Rectal smooth muscle tissue (tissue), 1 donor: Measurements from ENCODE around the gene DMD.

Experiments
- H3K27ac ChIP-seq: one replicate; pipeline ENCODE4 v1.7.0; 2013; ENCODE audit warnings: low read depth, low read length, inconsistent platforms
- H3K27me3 ChIP-seq: one replicate; pipeline ENCODE4 v1.7.0; 2013; ENCODE audit warnings: low read length; ENCODE audit not compliant: control insufficient read depth, insufficient read depth
- H3K36me3 ChIP-seq: one replicate; pipeline ENCODE4 v1.7.0; 2013; ENCODE audit warnings: low read length; ENCODE audit not compliant: control insufficient read depth, insufficient read depth
- H3K4me1 ChIP-seq: one replicate; pipeline ENCODE4 v1.7.0; 2013; ENCODE audit warnings: low read length; ENCODE audit not compliant: control insufficient read depth, insufficient read depth
- H3K4me3 ChIP-seq: one replicate; pipeline ENCODE4 v1.7.0; 2013; ENCODE audit warnings: low read length
- H3K9ac ChIP-seq: one replicate; pipeline ENCODE4 v1.7.0; 2013; ENCODE audit warnings: low read length

Gene DMD

DNA sequence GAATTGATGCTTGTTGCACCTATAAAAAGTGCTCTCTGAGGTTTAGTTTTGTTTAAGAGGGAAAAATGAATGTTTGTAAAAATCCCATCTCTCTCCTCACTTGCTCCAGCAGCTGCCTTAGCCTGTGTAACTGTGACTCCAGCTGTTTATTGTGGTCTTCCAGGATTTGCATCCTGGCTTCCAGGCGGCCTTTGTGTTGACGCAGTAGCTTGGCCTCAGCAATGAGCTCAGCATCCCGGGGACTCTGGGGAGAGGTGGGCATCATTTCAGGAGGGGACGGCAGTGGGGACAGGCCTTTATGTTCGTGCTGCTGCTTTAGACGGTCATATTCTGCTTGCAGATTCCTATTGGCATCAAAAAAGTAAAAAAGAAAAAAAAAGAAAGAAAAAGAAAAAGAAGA lies 2064.2 kb downstream of the DMD start:
- Histone ChIP-seq H3K27me3 (no peaks in the 10 kb centered on the region), H3K27ac (no peak overlapping the region), H3K36me3 (no peaks in the 10 kb centered on the region), H3K9ac (no peak overlapping the region), H3K4me1 (no peaks in the 10 kb centered on the region), H3K4me3 (no peak overlapping the region)

DNA sequence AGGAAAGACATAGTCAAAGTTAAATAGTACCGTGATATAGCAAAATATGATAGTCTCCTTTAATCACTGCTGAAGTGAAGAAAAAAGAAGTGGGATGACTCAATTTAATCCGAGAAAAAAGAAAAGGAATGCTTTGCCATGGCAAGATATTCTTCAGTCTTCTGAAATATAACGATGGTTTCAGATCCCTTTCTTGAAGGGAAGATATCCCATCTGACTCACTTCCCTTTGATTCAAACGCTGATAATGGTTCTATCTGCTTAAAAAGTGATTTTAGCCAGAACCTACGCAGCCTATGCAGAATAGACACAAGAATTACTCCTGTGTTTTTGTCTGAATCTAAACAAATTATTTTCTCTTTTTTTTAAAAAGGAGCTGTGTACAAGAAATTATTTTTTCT lies 2071.4 kb downstream of the DMD start:
- Histone ChIP-seq H3K9ac (no peak overlapping the region), H3K4me3 (no peak overlapping the region), H3K27me3 (no peaks in the 10 kb centered on the region), H3K4me1 (no peaks in the 10 kb centered on the region), H3K36me3 (no peaks in the 10 kb centered on the region), H3K27ac (no peak overlapping the region)

DNA sequence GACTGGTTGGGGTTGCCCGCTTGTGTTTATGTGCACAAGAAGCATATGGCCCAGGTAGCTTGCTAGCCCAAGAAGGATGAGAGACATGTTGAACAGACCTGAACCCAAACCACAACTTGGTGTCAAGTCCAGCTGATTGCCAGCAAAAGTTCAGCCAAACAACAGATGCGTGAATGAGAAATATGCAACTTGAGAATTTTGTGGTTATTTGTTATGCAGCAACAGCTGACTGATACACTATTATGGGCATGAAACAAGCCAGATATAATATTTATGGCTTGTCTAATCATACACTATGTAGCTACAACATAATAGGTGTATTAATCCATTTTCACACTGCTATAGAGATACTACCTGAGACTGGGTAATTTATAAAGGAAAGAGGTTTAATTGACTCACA lies 2073.2 kb downstream of the DMD start:
- no peaks in the 10 kb centered on the region for H3K4me1 ChIP-seq
- H3K27me3 ChIP-seq = no peaks in the 10 kb centered on the region
- no peak overlapping the region for H3K9ac ChIP-seq
- no peaks in the 10 kb centered on the region for H3K36me3 ChIP-seq
- no peak overlapping the region for H3K27ac ChIP-seq
- no peak overlapping the region for H3K4me3 ChIP-seq

DNA sequence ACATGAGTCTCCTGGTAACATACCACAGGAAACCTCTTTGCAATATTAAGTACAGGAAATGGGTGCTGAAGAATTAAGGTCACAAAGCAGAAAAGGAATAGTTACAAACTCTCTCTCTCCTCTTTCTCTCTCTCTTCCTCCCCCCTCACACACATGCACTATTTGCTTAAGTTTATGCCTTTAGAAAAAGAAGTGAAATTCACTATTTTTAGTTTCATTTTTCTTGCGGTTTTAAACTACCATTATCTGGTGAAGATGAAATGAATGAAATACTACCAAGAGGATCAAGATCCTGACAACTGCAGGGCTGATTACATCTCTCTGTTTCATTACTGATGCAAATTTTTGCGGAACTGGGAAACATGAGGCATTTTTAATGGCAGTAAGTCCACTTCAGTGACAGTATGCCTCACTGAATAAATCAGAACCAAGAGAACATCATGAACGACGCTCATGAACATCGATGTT lies 2075.2 kb downstream of the DMD start:
- H3K27me3 ChIP-seq = no peaks in the 10 kb centered on the region
- no peak overlapping the region for H3K9ac ChIP-seq
- no peak overlapping the region for H3K4me3 ChIP-seq
- no peaks in the 10 kb centered on the region for H3K4me1 ChIP-seq
- H3K36me3 ChIP-seq = no peaks in the 10 kb centered on the region
- no peak overlapping the region for H3K27ac ChIP-seq

DNA sequence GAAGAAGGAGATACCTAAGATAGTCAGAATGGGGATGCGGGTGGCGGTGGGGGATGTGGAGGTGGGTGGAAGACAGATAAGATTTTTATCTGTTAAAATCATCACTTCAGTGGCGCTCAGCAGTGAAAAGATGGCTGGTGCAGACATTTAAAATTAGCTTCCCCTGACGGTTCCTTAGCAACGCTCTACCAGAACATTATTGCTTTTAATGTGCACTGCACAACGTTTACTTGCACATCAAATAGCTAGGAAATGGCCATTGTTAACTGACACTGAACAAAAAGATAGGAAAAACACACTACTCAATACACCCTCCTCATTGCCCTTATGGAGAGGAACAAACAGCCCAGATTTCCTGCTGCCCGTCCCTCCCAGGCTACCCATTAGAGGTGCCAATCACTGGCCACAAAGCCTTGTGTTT lies 2078.5 kb downstream of the DMD start:
- Histone ChIP-seq H3K4me1 (no peaks in the 10 kb centered on the region), H3K27ac (no peak overlapping the region), H3K4me3 (no peak overlapping the region), H3K36me3 (no peaks in the 10 kb centered on the region), H3K27me3 (no peaks in the 10 kb centered on the region), H3K9ac (no peak overlapping the region)

DNA sequence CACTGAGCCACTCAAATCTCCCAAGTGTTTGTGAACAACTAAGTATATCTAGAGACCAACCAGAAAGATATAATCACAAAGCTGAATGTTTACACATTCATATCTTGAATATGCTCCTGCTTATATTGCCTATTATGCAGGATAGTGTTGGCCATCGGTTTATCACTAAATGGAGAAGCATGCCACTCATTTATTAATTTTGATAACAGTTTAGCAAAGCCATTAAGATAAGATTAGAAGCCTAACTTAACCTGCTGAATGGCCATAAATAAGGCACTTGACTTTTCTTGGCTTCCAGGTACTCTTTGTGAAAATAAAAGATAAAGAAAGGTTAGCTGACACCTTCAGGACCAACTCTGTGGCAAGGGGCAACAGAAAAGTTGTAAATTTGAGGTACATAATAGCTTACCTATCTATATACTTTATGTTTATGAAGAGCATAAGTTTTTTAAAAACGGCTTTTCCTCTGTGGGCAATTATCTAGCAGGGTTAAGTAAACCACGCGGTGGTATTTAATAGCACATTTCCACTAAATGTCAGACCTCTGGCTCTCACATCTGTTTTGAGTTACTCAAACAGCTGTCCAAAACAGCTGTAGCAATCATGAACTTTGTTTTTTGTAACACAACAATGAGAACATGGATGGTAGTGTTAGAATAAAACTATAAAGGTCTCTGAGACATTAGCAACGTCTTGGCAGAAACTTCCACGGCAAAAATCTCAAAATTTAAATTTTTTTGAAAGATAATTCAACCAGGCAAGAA lies 2080.7 kb downstream of the DMD start:
- H3K9ac ChIP-seq = no peak overlapping the region

DNA sequence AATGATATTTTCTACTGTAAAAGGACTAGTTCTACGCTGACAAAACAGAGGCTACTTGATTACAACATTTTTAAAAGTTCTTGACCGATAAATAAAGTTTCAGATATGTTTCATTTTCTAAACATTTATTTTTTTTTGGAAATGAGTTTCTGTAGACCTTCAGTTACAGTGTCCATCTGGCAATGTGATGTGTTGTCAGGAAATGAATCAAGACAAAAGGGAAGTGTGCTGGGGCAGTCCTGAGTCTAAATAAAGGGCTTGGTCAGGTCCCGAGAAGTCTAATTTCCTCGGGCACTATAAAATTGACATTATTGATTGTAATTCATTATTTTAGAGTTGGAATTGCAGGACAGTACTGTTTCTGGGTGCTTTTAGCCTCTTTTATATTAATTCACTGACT lies 2082.5 kb downstream of the DMD start:
- Histone ChIP-seq H3K4me1 (no peaks in the 10 kb centered on the region), H3K27ac (no peak overlapping the region), H3K9ac (no peak overlapping the region), H3K36me3 (no peaks in the 10 kb centered on the region), H3K27me3 (no peaks in the 10 kb centered on the region), H3K4me3 (no peak overlapping the region)

More for the DNA sequence above, 2080.7 kb downstream of the DMD start:
- H3K36me3 ChIP-seq = no peaks in the 10 kb centered on the region
- no peak overlapping the region for H3K27ac ChIP-seq
- H3K27me3 ChIP-seq = no peaks in the 10 kb centered on the region
- no peak overlapping the region for H3K4me3 ChIP-seq
- no peaks in the 10 kb centered on the region for H3K4me1 ChIP-seq

DNA sequence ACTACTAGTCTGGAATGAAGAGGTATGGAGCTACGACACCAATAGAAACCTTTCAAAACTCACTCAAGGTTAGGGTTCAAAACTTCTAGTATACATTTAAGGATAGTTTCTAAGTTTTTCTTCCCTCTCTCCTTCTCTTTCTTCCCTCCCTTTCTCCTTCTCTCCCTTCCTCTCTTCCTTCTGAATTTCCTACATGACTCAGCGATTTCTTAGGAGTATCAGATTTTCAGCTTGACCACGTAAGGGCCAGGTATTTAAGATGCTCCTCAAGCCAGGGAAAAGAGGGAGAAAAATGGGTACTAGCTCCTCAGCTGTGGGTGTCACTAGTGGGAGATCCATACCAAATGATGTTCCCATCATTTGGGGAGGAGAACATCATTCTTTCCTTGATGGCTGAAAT lies 2083.6 kb downstream of the DMD start:
- Histone ChIP-seq H3K27ac (no peak overlapping the region), H3K9ac (no peak overlapping the region), H3K36me3 (no peaks in the 10 kb centered on the region), H3K4me3 (no peak overlapping the region), H3K27me3 (no peaks in the 10 kb centered on the region), H3K4me1 (no peaks in the 10 kb centered on the region)

DNA sequence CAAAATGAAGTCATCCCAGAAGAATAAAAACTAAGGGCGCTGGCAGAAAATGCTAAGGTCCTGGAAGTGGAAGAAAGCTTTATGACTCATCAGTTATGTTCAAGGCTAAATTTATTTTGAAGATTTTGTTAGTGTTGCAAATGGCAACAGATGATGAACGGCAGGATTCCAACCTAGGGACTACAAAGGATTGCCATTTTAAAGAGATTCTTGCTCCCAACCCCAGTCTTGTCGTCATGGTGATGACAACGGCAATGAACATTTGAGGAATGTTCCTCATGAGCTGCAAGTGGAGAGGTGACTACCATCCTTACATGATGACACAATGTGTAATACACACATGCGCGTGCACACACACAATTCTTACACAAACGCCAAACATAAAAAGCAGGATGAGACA lies 2085.1 kb downstream of the DMD start:
- Histone ChIP-seq H3K27me3 (no peaks in the 10 kb centered on the region), H3K9ac (no peak overlapping the region), H3K27ac (no peak overlapping the region), H3K36me3 (no peaks in the 10 kb centered on the region), H3K4me3 (no peak overlapping the region), H3K4me1 (no peaks in the 10 kb centered on the region)

DNA sequence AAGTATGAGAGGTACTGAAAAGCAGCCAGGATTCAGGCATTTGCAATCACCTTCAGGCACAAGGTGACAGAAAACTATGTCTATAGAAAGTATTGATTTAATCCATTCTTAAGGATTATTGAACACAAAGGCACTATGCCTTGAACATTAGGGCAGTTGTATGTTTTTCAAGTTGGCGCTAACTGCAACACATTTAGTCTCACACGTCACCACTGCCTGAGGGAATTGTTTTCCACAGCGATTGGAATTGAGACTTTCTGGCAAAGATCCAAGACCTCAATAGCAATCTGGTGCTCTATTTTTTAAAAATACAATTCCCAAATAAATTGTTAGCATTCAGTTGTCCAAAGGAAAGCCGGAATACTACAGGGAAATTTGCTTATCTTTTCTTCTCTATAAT lies 2086.8 kb downstream of the DMD start:
- Histone ChIP-seq H3K4me3 (no peak overlapping the region), H3K4me1 (no peaks in the 10 kb centered on the region), H3K9ac (no peak overlapping the region), H3K36me3 (no peaks in the 10 kb centered on the region), H3K27me3 (no peaks in the 10 kb centered on the region), H3K27ac (no peak overlapping the region)

DNA sequence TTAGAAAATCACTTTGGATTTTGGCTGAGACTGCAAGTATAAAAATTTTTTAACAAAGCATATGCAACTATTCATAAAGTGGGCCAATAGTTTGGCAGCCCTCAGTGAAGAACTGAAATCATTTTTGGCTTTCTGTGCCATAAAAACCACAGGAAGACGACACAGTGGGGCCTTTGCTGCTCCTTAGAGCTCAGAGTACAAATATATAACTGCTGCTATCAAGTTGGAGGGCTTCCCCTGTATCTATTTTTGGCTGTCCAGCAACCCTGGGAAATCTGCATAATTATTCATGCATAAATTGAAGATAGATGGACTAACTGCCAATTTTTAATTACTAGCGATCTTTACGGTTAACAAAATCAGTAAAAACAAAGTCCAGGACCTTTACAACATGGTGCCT lies 2088.0 kb downstream of the DMD start:
- no peak overlapping the region for H3K4me3 ChIP-seq
- no peaks in the 10 kb centered on the region for H3K4me1 ChIP-seq
- H3K27me3 ChIP-seq = no peaks in the 10 kb centered on the region
- no peak overlapping the region for H3K27ac ChIP-seq
- no peak overlapping the region for H3K9ac ChIP-seq
- no peaks in the 10 kb centered on the region for H3K36me3 ChIP-seq

DNA sequence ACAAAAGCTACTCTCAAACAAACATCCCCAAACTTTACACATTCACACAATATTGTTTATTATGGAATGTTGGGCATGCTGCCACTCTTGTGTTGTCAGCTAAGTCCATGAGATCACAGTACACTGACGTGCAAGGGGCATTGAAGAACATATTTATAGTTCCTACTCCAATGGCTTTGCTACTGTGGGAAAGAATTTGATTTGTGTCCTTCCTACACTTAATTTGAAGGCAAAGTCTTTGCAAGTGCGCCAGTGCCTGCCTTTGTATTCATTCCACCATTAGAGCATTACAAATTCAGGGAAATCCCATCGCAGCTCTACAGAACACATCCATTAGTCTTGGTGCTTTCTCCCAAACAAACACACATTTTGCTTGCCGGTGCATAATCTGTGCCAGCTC lies 2094.1 kb downstream of the DMD start:
- Histone ChIP-seq H3K9ac (no peak overlapping the region), H3K27ac (no peak overlapping the region), H3K36me3 (no peaks in the 10 kb centered on the region), H3K4me1 (no peaks in the 10 kb centered on the region), H3K4me3 (no peak overlapping the region), H3K27me3 (no peaks in the 10 kb centered on the region)

DNA sequence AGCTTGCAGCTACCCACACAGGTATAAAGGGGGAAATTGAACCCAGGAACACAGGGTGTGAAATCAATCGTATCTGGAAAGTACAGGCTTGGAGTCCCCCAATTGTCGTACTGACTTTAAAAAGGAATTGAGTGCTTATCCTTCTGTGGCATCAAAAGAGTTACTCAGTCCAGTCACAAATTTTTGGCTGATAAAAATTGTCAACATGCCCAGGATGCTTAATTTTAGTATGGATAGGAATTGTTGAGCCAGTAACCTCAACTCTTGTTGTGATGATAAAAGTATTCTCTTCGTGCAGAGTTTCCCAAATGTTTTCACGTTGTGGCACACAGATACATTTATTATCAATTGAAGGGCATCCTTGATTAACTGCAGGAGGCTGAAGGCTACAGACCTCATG lies 2096.0 kb downstream of the DMD start:
- Histone ChIP-seq H3K9ac (no peak overlapping the region), H3K27me3 (no peaks in the 10 kb centered on the region), H3K4me3 (no peak overlapping the region), H3K36me3 (no peaks in the 10 kb centered on the region), H3K4me1 (no peaks in the 10 kb centered on the region), H3K27ac (no peak overlapping the region)
